Keratinocyte (primary cell): ENCODE data around the gene DMAC1.

Experiments used
- EZH2 ChIP-seq: IDR thresholded peaks from one replicate; pipeline ENCODE4 v1.6.1; 2012; ENCODE audit warnings: inconsistent platforms, mild to moderate bottlenecking, low read length, moderate library complexity
- TF ChIP-seq, protein P1 (sequence below), 3 experiments: IDR thresholded peaks in 1 of 3; conservative IDR thresholded peaks in 1 of 3; optimal IDR thresholded peaks in 1 of 3; 2 replicates in 2 of 3; 3 replicates in 1 of 3; pipeline versions ENCODE3 to v1.5.1; 2011; ENCODE audit warnings: low read length in 3 of 3, mild to moderate bottlenecking in 3 of 3, moderate library complexity in 2 of 3, control low read depth in 1 of 3, inconsistent platforms in 1 of 3; ENCODE audit not compliant: insufficient read depth in 2 of 3; ENCODE audit errors: extremely low read depth in 1 of 3

DNA sequence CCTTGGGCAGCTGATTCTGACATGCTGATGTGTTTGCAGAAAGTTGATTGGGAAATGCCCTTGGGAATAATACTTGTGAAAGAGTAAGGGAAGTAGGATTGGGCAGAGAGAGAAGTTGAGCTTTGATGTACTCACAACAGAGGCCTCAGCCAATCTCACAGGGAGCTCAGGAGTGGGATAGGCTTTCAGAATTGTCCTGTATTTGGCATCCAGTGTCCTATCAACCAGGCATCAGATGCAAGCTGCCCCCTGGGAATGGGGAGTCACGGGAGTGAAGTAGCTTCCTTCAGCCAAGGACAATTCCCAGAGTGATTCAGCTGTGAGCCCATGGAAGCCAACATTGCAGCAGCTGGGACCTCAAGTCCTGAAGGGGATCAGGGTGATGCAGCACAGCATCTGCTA is 39.6 kb downstream of the DMAC1 start:
- TF ChIP-seq, protein P1, sequence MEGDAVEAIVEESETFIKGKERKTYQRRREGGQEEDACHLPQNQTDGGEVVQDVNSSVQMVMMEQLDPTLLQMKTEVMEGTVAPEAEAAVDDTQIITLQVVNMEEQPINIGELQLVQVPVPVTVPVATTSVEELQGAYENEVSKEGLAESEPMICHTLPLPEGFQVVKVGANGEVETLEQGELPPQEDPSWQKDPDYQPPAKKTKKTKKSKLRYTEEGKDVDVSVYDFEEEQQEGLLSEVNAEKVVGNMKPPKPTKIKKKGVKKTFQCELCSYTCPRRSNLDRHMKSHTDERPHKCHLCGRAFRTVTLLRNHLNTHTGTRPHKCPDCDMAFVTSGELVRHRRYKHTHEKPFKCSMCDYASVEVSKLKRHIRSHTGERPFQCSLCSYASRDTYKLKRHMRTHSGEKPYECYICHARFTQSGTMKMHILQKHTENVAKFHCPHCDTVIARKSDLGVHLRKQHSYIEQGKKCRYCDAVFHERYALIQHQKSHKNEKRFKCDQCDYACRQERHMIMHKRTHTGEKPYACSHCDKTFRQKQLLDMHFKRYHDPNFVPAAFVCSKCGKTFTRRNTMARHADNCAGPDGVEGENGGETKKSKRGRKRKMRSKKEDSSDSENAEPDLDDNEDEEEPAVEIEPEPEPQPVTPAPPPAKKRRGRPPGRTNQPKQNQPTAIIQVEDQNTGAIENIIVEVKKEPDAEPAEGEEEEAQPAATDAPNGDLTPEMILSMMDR (optimal IDR thresholded peaks at IDR 0.05 in 1 of 3, IDR thresholded peaks at IDR 0.05 in 1 of 3, conservative IDR thresholded peaks at IDR 0.05 in 1 of 3; ENCODE audit: extremely low read depth in 1 of 3, insufficient read depth in 2 of 3, low read length in 3 of 3), result no peak
- TF ChIP-seq EZH2, result no peak
